Transverse colon (tissue), 4 donors: Measurements from ENCODE around the gene TSTD1. TPM values are rescaled to one million over a fixed set of nuclear protein-coding genes. Genes with fewer than 3 reads are reported as not detected.

Experiments used
- DNase-seq: peaks from one replicate; pipeline ENCODE4 v3.0.0-alpha.2; 2019
- H3K27ac ChIP-seq, 4 donors: fragments of 200-600 bp; sonication (generic); 2 replicates each; pipeline ENCODE4 v1.5.1; 2016 to 2018; ENCODE audit warnings: inconsistent platforms in 4 of 4
- H3K27me3 ChIP-seq: fragments of 200-600 bp; sonication (generic); 2 replicates; pipeline ENCODE4 v1.5.1; 2017; ENCODE audit warnings: inconsistent platforms
- H3K36me3 ChIP-seq, 4 donors: fragments of 200-600 bp; sonication (generic); 2 replicates each; pipeline ENCODE4 v1.5.1; 2017 to 2019; ENCODE audit warnings: inconsistent platforms in 4 of 4
- H3K4me1 ChIP-seq, 4 donors: fragments of 200-600 bp; sonication (generic); 2 replicates each; pipeline ENCODE4 v1.5.1; 2017 to 2020; ENCODE audit warnings: inconsistent platforms in 4 of 4
- H3K4me3 ChIP-seq, 4 donors: fragments of 200-600 bp; sonication (generic); 1 replicate in 1 of 4; 2 replicates in 3 of 4; pipeline versions ENCODE4 v1.5.1 to v1.6.1; 2017 to 2019; ENCODE audit warnings: inconsistent platforms in 4 of 4
- H3K9me3 ChIP-seq, 2 donors: fragments of 200-600 bp; sonication (generic); 2 replicates each; pipeline ENCODE4 v1.5.1; 2017 to 2019; ENCODE audit warnings: inconsistent platforms in 2 of 2
- CTCF ChIP-seq, 5 experiments: fragments of 200-600 bp in 3 of 5; fragments of 450-650 bp in 2 of 5; sonication (generic) in 3 of 5; IDR thresholded peaks; 1 replicate in 2 of 5; 2 replicates in 3 of 5; pipeline ENCODE4 v1.5.1; 2016 to 2017; ENCODE audit warnings: antibody characterized with exemption in 5 of 5, inconsistent platforms in 3 of 5, mild to moderate bottlenecking in 2 of 5, moderate library complexity in 1 of 5
- EP300 ChIP-seq: sonication (generic); formaldehyde crosslinking; IDR thresholded peaks from one replicate; pipeline ENCODE4 v1.6.1; 2017; ENCODE audit warnings: antibody characterized with exemption, low read depth
- POLR2A ChIP-seq: fragments of 450-650 bp; IDR thresholded peaks from one replicate; pipeline ENCODE4 v1.6.1; 2016; ENCODE audit warnings: antibody characterized with exemption, mild to moderate bottlenecking, moderate library complexity
- POLR2AphosphoS5 ChIP-seq, 3 donors: sonication (generic); formaldehyde crosslinking; IDR thresholded peaks; one replicate each; pipeline ENCODE4 v1.6.1; 2016; ENCODE audit warnings: antibody characterized with exemption in 3 of 3
- WGBS, 2 donors: methylation state at CpG; one replicate each; pipeline ENCODE4 v1.1.5; 2018; ENCODE audit warnings: low coverage in 1 of 2; 5-methylcytosine and 5-hydroxymethylcytosine counted together
- in situ Hi-C, 4 donors: fragments of 200-750 bp; cut with MboI; loops; one replicate each; pipeline versions ENCODE4 v1.15.0 to v1.15.1; 2017; ENCODE audit warnings: low sequenced_read_pairs in 3 of 4, low pct_ligation_motif_present in 1 of 4, low pct_unique_long_range_greater_than_20kb in 1 of 4
- intact Hi-C: fragments of 100-400 bp; cut with DNase I; formaldehyde crosslinking; loops from one replicate; pipeline ENCODE4 v1.15.1; 2023; ENCODE audit warnings: low total_unique reads
- total RNA-seq, 4 donors: library from RNA; depleted of rRNA; stranded (reverse); fragments of >200 nt; gene quantifications; one replicate each; pipeline ENCODE4 v1.1.0, GENCODE V29; 2016

Gene TSTD1
- total RNA-seq, 4 donors from 2014 or later: 104 to 224 (median 191) TPM

DNA sequence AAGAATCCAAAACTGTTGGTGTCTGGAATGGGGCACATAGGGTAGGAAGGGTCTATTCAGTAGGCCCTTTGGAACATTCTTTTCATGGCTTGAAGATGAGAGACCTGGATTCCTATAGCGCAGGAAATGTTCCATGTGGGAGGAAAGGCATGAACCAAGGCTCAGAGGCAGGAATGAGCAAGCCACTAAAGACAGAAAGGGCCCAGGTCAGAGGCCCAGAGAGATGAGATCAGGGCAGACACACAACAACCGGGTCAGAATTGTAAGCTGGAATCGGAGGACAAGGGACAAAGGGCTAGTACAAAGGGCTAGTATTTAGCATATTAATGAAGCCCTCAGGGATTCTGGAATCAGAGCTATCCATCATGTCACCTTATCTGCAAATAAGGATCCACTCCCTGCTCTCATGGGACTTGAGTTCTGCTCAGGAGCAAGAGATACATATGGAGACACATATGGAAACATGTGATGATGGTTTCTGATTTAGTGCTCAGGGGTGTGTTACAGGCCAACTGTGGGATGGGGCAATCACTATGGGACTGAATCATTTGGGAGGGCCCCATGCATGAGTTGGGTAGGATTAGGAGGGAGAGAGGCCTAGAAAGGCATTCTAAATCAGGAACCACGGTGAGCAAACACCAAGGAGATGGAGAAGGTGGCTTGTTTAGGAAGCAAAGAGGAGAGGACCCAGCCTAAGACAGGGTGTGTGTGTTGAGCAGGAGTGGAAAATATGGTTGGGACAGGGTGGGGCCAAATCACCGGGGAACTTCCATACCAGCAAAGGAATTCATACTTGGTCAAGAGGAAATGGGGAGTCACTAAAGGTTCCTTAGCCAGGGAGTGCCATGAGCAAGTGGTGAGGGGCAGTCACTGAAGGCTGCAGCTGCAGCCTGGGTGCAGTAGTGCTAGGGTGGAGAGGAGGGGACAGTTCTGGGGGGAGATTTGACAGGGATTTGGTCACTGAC lies 42.0 kb upstream of the TSTD1 start:
- no peak overlapping the region for H3K27ac ChIP-seq
- H3K9me3 ChIP-seq: no peaks in the 10 kb centered on the region
- intact Hi-C loops (no loop called here), in situ Hi-C loops (loop anchor here in 1 of 4 donors (25.0 kb wide), 1 partner anchor 243 kb away; no protein-coding TSS in a partner anchor)
- TF ChIP-seq EP300 (no peak), POLR2AphosphoS5 (IDR thresholded peaks at IDR 0.05) (no peak), CTCF (IDR thresholded peaks at IDR 0.05) (no peak), POLR2A (no peak)
- DNase-seq: no peak
- 76 to 80% methylated on average over 5 of the region's 5 CpGs for WGBS, 2 donors
- H3K36me3 ChIP-seq: no peaks in the 10 kb centered on the region
- H3K4me3 ChIP-seq: no peak overlapping the region
- H3K4me1 ChIP-seq: peaks cover 8 to 13% (median 10%) of the 10 kb centered on the region in 4 donors
- H3K27me3 ChIP-seq: no peaks in the 10 kb centered on the region

DNA sequence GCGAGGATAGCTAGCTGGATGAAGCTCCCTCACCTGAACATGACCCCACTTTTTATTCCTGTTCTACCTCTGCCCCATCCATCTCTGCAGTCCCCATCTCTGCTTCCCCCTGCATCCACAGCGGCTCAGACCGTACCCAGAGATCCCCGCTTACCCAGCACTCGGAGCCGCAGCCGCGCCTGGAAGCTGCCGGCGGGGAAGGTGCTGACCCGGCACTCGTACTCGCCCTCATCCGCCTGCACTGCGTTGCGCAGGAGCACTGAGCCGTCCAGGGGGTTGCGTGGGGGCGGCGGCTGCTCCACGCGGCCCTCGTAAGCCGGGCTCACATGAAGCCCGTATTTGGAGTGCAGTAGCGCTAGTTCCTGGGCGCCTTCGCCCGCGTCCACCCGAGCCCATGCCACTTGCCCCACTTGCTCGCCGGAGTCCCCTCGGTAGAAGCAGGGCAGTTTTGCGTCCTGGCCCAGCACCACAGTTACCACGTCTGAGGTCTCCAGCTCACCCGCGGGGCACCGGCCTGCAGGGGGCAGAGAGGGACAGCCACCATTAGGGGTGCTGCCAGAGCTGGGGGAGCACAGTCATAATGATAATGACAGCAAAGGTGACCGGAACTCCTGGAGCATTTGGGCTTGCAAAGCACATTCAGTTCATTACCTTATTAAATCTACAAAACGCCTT lies 40.8 kb upstream of the TSTD1 start:
- Histone ChIP-seq H3K9me3 (no peaks in the 10 kb centered on the region), H3K36me3 (no peaks in the 10 kb centered on the region), H3K4me1 (peaks cover 8 to 13% (median 10%) of the 10 kb centered on the region in 4 donors), H3K27me3 (no peaks in the 10 kb centered on the region), H3K27ac (no peak overlapping the region), H3K4me3 (no peak overlapping the region)
- TF ChIP-seq POLR2AphosphoS5 (IDR thresholded peaks at IDR 0.05) (no peak), POLR2A (no peak), EP300 (no peak), CTCF (IDR thresholded peaks at IDR 0.05) (no peak)
- intact Hi-C loops (no loop called here), in situ Hi-C loops (loop anchor here in 1 of 4 donors (25.0 kb wide), 1 partner anchor 242 kb away; no protein-coding TSS in a partner anchor)
- 78 to 81% methylated on average over 5 to 41 of the region's 41 CpGs for WGBS, 2 donors
- DNase-seq: no peak

GRCh38 chr1:161077426-161077825 lies 38.7 kb upstream of the TSTD1 start:
- Histone ChIP-seq H3K9me3 (no peaks in the 10 kb centered on the region), H3K36me3 (no peaks in the 10 kb centered on the region), H3K4me1 (no peaks in the 10 kb centered on the region), H3K27ac (no peak overlapping the region), H3K27me3 (no peaks in the 10 kb centered on the region), H3K4me3 (no peak overlapping the region)
- in situ Hi-C loops (loop anchor here in 1 of 4 donors (25.0 kb wide), 1 partner anchor 240 kb away; no protein-coding TSS in a partner anchor), intact Hi-C loops (no loop called here)
- TF ChIP-seq POLR2A (no peak), CTCF (IDR thresholded peaks at IDR 0.05) (no peak), EP300 (no peak), POLR2AphosphoS5 (IDR thresholded peaks at IDR 0.05) (no peak)
- WGBS, 2 donors: 77% methylated on average over 9 of the region's 9 CpGs; no CpG with 5 or more reads in 1 of the 2 donors
- DNase-seq: no peak

- in situ Hi-C loops: loop anchor here in 1 of 4 donors (25.0 kb wide), 1 partner anchor 239 kb away; no protein-coding TSS in a partner anchor
Observed at GRCh38 chr1:161076410-161076809, 37.6 kb upstream of the TSTD1 start.

More at GRCh38 chr1:161076410-161076809, 37.6 kb upstream of the TSTD1 start:
- Histone ChIP-seq H3K4me1 (peaks cover 0 to 2% (median 0%) of the 10 kb centered on the region in 4 donors), H3K36me3 (no peaks in the 10 kb centered on the region), H3K9me3 (no peaks in the 10 kb centered on the region), H3K4me3 (no peak overlapping the region), H3K27ac (no peak overlapping the region), H3K27me3 (no peaks in the 10 kb centered on the region)
- DNase-seq: no peak
- no peak for TF ChIP-seq CTCF (IDR thresholded peaks at IDR 0.05)
- TF ChIP-seq POLR2A: no peak
- no peak for TF ChIP-seq EP300
- no peak for TF ChIP-seq POLR2AphosphoS5 (IDR thresholded peaks at IDR 0.05)
- intact Hi-C loops: no loop called here
